BLaER1 (cell line): ENCODE results near the gene MYL12A.

Experiments
- H3K27ac ChIP-seq: shearing (Covaris generic); formaldehyde crosslinking; 2 replicates; pipeline ENCODE4 v1.8.1; 2022
- H3K27me3 ChIP-seq: shearing (Covaris generic); formaldehyde crosslinking; 2 replicates; pipeline ENCODE4 v1.8.1; 2022
- H3K36me3 ChIP-seq: shearing (Covaris generic); formaldehyde crosslinking; 2 replicates; pipeline ENCODE4 v1.8.1; 2022
- H3K4me1 ChIP-seq: shearing (Covaris generic); formaldehyde crosslinking; 2 replicates; pipeline ENCODE4 v1.8.1; 2022
- H3K4me2 ChIP-seq: shearing (Covaris generic); formaldehyde crosslinking; 2 replicates; pipeline ENCODE4 v1.8.1; 2022
- H3K4me3 ChIP-seq: shearing (Covaris generic); formaldehyde crosslinking; 2 replicates; pipeline ENCODE4 v1.8.1; 2022
- H3K9ac ChIP-seq: shearing (Covaris generic); formaldehyde crosslinking; 2 replicates; pipeline ENCODE4 v1.8.1; 2022
- H3K9me3 ChIP-seq: shearing (Covaris generic); formaldehyde crosslinking; 2 replicates; pipeline ENCODE4 v1.8.1; 2022
- H4K20me1 ChIP-seq: shearing (Covaris generic); formaldehyde crosslinking; 2 replicates; pipeline ENCODE4 v1.8.1; 2022
- Cebpa-rat ChIP-seq: shearing (Covaris generic); IDR thresholded peaks from 2 replicates; pipeline ENCODE4 v1.8.1; 2022

The MYL12A gene

GRCh38 chr18:3223356-3223755, 24.2 kb upstream of the MYL12A start:
- no peaks in the 10 kb centered on the region for H3K27me3 ChIP-seq
- H3K9ac ChIP-seq: no peak overlapping the region
- no peak for TF ChIP-seq Cebpa-rat
- no peaks in the 10 kb centered on the region for H3K36me3 ChIP-seq
- no peaks in the 10 kb centered on the region for H3K9me3 ChIP-seq
- H3K4me3 ChIP-seq: no peak overlapping the region
- H4K20me1 ChIP-seq: no peaks in the 10 kb centered on the region
- no peak overlapping the region for H3K4me2 ChIP-seq
- no peak overlapping the region for H3K27ac ChIP-seq
- peaks cover 5% of the 10 kb centered on the region; the same call in 1 of the 2 replicates for H3K4me1 ChIP-seq

DNA sequence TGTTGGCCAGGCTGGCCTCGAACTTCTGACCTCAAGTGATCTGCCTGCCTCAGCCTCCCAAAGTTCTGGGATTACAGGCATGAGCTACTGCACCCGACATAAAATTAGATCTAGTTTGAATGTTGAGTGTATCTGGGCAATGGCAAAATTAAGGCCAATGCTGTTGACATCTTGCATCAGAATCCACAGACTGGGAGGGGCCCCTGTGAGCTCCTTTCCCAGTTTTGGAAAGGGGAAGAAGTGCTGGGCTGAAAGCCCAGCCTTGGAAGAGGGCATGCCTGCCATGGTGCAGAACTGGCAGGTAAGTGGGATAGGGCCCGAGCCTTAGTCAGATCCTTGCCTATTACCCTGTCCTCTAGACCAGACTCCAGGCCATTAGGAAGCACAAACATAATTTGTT, 23.4 kb upstream of the MYL12A start:
- Histone ChIP-seq H3K9ac (no peak overlapping the region), H3K27ac (no peak overlapping the region), H3K4me2 (no peak overlapping the region), H4K20me1 (no peaks in the 10 kb centered on the region), H3K9me3 (no peaks in the 10 kb centered on the region), H3K4me1 (peaks cover 5% of the 10 kb centered on the region; the same call in 1 of the 2 replicates), H3K27me3 (no peaks in the 10 kb centered on the region), H3K4me3 (no peak overlapping the region), H3K36me3 (no peaks in the 10 kb centered on the region)
- no peak for TF ChIP-seq Cebpa-rat

DNA sequence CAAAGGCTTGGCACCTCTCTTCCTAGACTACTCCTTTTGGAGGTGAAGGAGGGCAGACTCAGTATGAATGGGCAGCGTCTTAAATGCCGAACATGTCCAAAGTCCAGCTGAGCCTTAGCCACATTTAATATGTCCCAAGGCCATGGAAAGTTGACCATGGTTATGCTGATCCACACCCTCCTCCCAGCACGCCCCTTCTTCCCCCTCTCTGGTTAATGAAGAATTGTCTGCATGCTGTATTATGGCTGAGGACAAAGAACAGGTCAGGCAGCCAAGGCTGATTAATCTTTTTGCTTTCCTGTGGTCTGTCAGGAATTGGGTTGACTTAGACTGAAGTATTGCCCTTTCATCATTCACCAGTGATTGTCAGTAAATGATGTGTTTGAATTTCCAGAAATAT, 22.0 kb upstream of the MYL12A start:
- H3K27me3 ChIP-seq: no peaks in the 10 kb centered on the region
- no peak overlapping the region for H3K4me3 ChIP-seq
- no peak overlapping the region for H3K9ac ChIP-seq
- H4K20me1 ChIP-seq: no peaks in the 10 kb centered on the region
- no peak overlapping the region for H3K4me2 ChIP-seq
- H3K4me1 ChIP-seq: no peaks in the 10 kb centered on the region
- no peaks in the 10 kb centered on the region for H3K9me3 ChIP-seq
- H3K36me3 ChIP-seq: no peaks in the 10 kb centered on the region
- no peak overlapping the region for H3K27ac ChIP-seq
- no peak for TF ChIP-seq Cebpa-rat

DNA sequence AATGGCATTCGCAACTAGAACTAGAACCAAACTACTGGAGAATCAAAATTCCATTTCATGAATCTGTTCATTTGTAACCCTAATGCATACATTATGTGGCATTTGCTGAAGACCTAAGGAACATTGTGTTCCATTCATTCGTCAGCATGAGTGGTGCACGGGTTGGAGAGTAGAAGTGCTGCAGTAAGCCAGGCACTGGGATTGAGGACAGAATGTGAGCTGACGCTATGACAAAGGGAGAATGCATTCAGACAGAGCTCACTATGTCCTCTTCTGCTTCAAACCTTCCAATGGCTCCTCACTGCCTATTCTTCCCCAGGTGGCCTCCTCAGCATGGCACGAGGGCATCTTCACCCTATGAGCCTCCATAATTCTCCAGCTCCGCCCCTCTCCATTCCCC, 21.6 kb upstream of the MYL12A start:
- Histone ChIP-seq H3K27me3 (no peaks in the 10 kb centered on the region), H3K9me3 (no peaks in the 10 kb centered on the region; the same call in 1 of the 2 replicates), H3K4me3 (no peak overlapping the region), H3K36me3 (no peaks in the 10 kb centered on the region), H4K20me1 (no peaks in the 10 kb centered on the region), H3K4me1 (no peaks in the 10 kb centered on the region), H3K9ac (no peak overlapping the region), H3K4me2 (no peak overlapping the region), H3K27ac (no peak overlapping the region)
- no peak for TF ChIP-seq Cebpa-rat

DNA sequence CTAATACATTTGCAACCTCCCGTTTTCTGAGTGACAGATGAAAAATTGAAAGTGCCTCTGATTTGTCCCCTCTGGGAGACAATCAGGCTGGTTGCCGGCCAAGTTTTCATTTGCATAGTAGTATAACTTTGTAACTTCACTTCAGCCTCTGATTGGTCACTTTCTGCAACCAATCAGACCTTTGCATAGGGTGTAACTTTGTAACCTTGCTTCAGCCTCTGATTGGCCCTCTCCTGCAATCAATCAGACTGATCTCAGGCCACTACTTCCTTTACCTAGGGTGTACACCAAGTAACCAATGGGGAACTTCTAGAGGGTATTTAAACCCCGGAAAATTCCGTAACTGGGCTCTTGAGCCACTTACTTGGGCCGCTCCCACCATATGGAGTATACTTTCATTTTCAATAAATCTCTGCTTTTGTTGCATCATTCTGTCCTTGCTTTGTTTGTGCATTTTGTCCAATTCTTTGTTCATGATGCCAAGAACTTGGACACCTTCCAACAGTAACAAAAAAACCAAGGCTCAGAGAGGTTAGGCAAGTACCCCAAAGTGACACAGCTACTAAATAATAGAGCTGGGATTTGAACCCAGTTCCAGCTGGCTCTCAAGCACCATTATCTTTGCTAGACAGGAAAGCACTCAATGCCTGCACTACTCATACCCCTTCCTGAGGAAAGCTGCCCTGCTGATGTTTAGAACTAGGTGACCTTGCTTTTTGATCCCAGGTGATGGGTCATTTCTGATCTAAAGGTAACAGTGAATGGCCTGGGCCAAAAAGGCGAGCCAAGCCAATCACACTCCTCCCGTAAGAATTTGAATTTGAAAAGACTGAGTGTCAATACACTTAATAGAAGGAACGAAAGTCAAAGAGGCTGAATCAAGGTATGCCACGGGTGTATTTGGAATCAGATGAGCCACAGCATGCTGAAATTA, 16.9 kb upstream of the MYL12A start:
- Histone ChIP-seq H3K36me3 (no peaks in the 10 kb centered on the region), H3K9ac (no peak overlapping the region), H3K9me3 (no peaks in the 10 kb centered on the region; the same call in 1 of the 2 replicates), H3K4me1 (no peaks in the 10 kb centered on the region), H4K20me1 (no peaks in the 10 kb centered on the region), H3K4me3 (no peak overlapping the region), H3K4me2 (no peak overlapping the region), H3K27ac (no peak overlapping the region), H3K27me3 (no peaks in the 10 kb centered on the region)
- no peak for TF ChIP-seq Cebpa-rat

- no peak for TF ChIP-seq Cebpa-rat
- no peak overlapping the region for H3K27ac ChIP-seq
Observed at GRCh38 chr18:3233004-3233403, 14.6 kb upstream of the MYL12A start.

GRCh38 chr18:3233433-3234168, 14.0 kb upstream of the MYL12A start:
- no peak overlapping the region for H3K27ac ChIP-seq
- no peaks in the 10 kb centered on the region for H3K27me3 ChIP-seq
- no peak for TF ChIP-seq Cebpa-rat
- H3K9me3 ChIP-seq: peaks cover 15% of the 10 kb centered on the region
- no peak overlapping the region for H3K9ac ChIP-seq
- no peak overlapping the region for H3K4me3 ChIP-seq
- H3K4me2 ChIP-seq: no peak overlapping the region
- no peaks in the 10 kb centered on the region for H4K20me1 ChIP-seq
- no peaks in the 10 kb centered on the region for H3K4me1 ChIP-seq
- H3K36me3 ChIP-seq: no peaks in the 10 kb centered on the region

More at GRCh38 chr18:3233004-3233403, 14.6 kb upstream of the MYL12A start:
- Histone ChIP-seq H4K20me1 (no peaks in the 10 kb centered on the region), H3K4me1 (no peaks in the 10 kb centered on the region), H3K9me3 (peaks cover 11% of the 10 kb centered on the region), H3K4me2 (no peak overlapping the region), H3K27me3 (no peaks in the 10 kb centered on the region), H3K4me3 (no peak overlapping the region), H3K36me3 (no peaks in the 10 kb centered on the region), H3K9ac (no peak overlapping the region)

DNA sequence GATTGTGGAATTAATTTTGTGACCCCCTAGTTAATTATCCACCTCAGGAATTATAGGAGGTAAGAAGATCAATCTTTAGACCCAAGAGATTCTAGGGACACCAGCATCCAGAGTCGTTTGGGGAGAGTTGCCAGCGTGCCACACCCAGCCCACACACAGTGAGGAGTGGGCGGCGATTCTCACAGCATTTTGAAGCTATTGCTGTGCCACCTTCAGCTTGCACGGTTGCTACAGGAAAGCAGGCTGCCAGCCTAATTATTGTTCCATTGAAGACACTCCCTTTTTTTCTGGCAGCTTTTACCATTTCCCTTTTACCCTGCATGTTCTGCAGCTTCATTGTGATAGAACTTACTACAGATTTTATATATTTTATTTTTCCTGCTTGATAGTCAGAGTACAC, 13.1 kb upstream of the MYL12A start:
- Histone ChIP-seq H3K4me2 (no peak overlapping the region), H3K9ac (no peak overlapping the region), H3K27ac (no peak overlapping the region), H3K4me3 (no peak overlapping the region), H3K9me3 (peaks cover 18% of the 10 kb centered on the region), H3K27me3 (no peaks in the 10 kb centered on the region), H3K36me3 (no peaks in the 10 kb centered on the region), H4K20me1 (no peaks in the 10 kb centered on the region), H3K4me1 (no peaks in the 10 kb centered on the region)
- no peak for TF ChIP-seq Cebpa-rat

GRCh38 chr18:3235846-3236245, 11.8 kb upstream of the MYL12A start:
- H3K4me2 ChIP-seq: no peak overlapping the region
- no peaks in the 10 kb centered on the region for H3K27me3 ChIP-seq
- no peak overlapping the region for H3K27ac ChIP-seq
- no peak overlapping the region for H3K4me3 ChIP-seq
- peaks cover 29% of the 10 kb centered on the region for H3K9me3 ChIP-seq
- no peaks in the 10 kb centered on the region for H4K20me1 ChIP-seq
- H3K9ac ChIP-seq: no peak overlapping the region
- no peaks in the 10 kb centered on the region for H3K4me1 ChIP-seq
- no peaks in the 10 kb centered on the region for H3K36me3 ChIP-seq
- TF ChIP-seq Cebpa-rat: no peak

GRCh38 chr18:3236470-3236869, 11.1 kb upstream of the MYL12A start:
- Histone ChIP-seq H4K20me1 (no peaks in the 10 kb centered on the region), H3K27ac (no peak overlapping the region), H3K27me3 (no peaks in the 10 kb centered on the region), H3K9ac (no peak overlapping the region), H3K9me3 (peaks cover 35% of the 10 kb centered on the region), H3K4me3 (no peak overlapping the region), H3K4me1 (no peaks in the 10 kb centered on the region), H3K36me3 (peaks cover 5% of the 10 kb centered on the region), H3K4me2 (no peak overlapping the region)
- TF ChIP-seq Cebpa-rat: no peak
